HepG2 (cell line): ENCODE measurements around the gene SLC22A15. TPM values are rescaled to one million over a fixed set of nuclear protein-coding genes. Genes with fewer than 3 reads are reported as not detected.

Experiments used
- ATAC-seq: fragments of 200-7000 bp; cut with Tn5 transposase; 3 replicates; pipeline ENCODE4 v1.9.1; 2020; ENCODE audit warnings: mild to moderate bottlenecking, moderate library complexity
- BruUV-seq: library from RNA; stranded (reverse); fragments of 400-500 nt; replicated peaks from 2 replicates; lab custom pipeline; 2021; lab: Mats Ljungman, UMichigan
- CTCF ChIA-PET: fragments of 300-600 bp; formaldehyde crosslinking; extraction: SDS; loops from one replicate; lab custom pipeline; 2021; ENCODE audit warnings: low total read pairs, inconsistent platforms, low intra/inter-chr PET ratio; lab: Yijun Ruan, JAX
- POLR2A ChIA-PET: fragments of 350-600 bp; sonication (Branson Sonifier 250); formaldehyde crosslinking; loops from one replicate; lab custom pipeline; 2020; ENCODE audit warnings: antibody characterized with exemption, inconsistent platforms; lab: Yijun Ruan, JAX
- DNase-seq: peaks from one replicate; pipeline ENCODE4 v3.0.0-alpha.2; 2015; ENCODE audit warnings: low spot score
- FAIRE-seq: peaks from 3 replicates; lab custom pipeline; 2011; peaks lifted over from hg19 to GRCh38; lab: Jason Lieb, UNC
- H2AFZ ChIP-seq: one replicate; pipeline ENCODE4 v1.6.1; 2011; ENCODE audit warnings: low read length, inconsistent platforms
- H3K27ac ChIP-seq: fragments of 300-600 bp; 3 replicates; pipeline ENCODE4 v1.8.0; 2011; ENCODE audit warnings: mixed run types, mild to moderate bottlenecking, mixed read lengths, low read length, inconsistent platforms; ENCODE audit not compliant: insufficient read depth; ENCODE audit errors: extremely low read length
- H3K27me3 ChIP-seq, 2 experiments: fragments of 200-600 bp in 1 of 2; 2 replicates in 1 of 2; 3 replicates in 1 of 2; pipeline versions ENCODE4 v1.6.0 to v1.8.0; 2011; ENCODE audit warnings: low read length in 2 of 2, mild to moderate bottlenecking in 2 of 2, moderate library complexity in 2 of 2, inconsistent platforms in 1 of 2; ENCODE audit not compliant: insufficient read depth in 2 of 2, control insufficient read depth in 1 of 2
- H3K36me3 ChIP-seq, 2 experiments: fragments of 200-600 bp in 1 of 2; replicated peaks in 1 of 2; 2 replicates in 1 of 2; 3 replicates in 1 of 2; pipeline versions ENCODE4 v1.5.1 to v1.8.0; 2011; ENCODE audit warnings: low read length in 2 of 2, inconsistent platforms in 1 of 2; ENCODE audit not compliant: insufficient read depth in 2 of 2, control insufficient read depth in 1 of 2
- H3K4me1 ChIP-seq: 2 replicates; pipeline ENCODE4 v1.5.1; 2012; ENCODE audit warnings: low read length, inconsistent platforms; ENCODE audit not compliant: insufficient read depth
- H3K4me2 ChIP-seq: 2 replicates; pipeline ENCODE4 v1.6.0; 2011; ENCODE audit warnings: low read depth, low read length, inconsistent platforms
- H3K4me3 ChIP-seq, 3 experiments: fragments of 200-600 bp in 1 of 3; sonication (generic), shearing (Covaris generic) in 1 of 3; replicated peaks in 1 of 3; 2 replicates each; pipeline ENCODE4 v1.5.1; 2011 to 2016; ENCODE audit warnings: low read length in 3 of 3, inconsistent platforms in 2 of 3, low read depth in 2 of 3, mild to moderate bottlenecking in 2 of 3, control low read depth in 1 of 3, mixed read lengths in 1 of 3; ENCODE audit not compliant: insufficient read depth in 1 of 3
- H3K79me2 ChIP-seq: one replicate; pipeline ENCODE4 v1.6.1; 2011; ENCODE audit warnings: low read length, inconsistent platforms; ENCODE audit not compliant: insufficient read depth
- H3K9ac ChIP-seq: 2 replicates; pipeline ENCODE4 v1.6.0; 2011; ENCODE audit warnings: mild to moderate bottlenecking, low read depth, low read length, inconsistent platforms; ENCODE audit not compliant: insufficient read depth
- H3K9me3 ChIP-seq: 2 replicates; pipeline ENCODE4 v1.5.1; 2012; ENCODE audit warnings: mild to moderate bottlenecking, low read length
- H4K20me1 ChIP-seq: 2 replicates; pipeline ENCODE4 v1.6.0; 2011; ENCODE audit warnings: inconsistent platforms, mild to moderate bottlenecking, low read length, moderate library complexity; ENCODE audit not compliant: insufficient read depth
- E2F1 ChIP-seq: sonication (generic); formaldehyde crosslinking; IDR thresholded peaks from 2 replicates; pipeline ENCODE4 v1.5.0; 2020; ENCODE audit warnings: missing genetic modification reagents
- ELF4 ChIP-seq: sonication (generic); formaldehyde crosslinking; IDR thresholded peaks from 2 replicates; pipeline ENCODE4 v1.5.0; 2020; ENCODE audit warnings: missing genetic modification reagents, mild to moderate bottlenecking, moderate library complexity, borderline replicate concordance
- FOXK1 ChIP-seq: sonication (generic); formaldehyde crosslinking; IDR thresholded peaks from 2 replicates; pipeline ENCODE4 v1.4.0; 2020; ENCODE audit warnings: low read depth, missing genetic modification reagents, borderline replicate concordance
- KDM2A ChIP-seq: sonication (generic); formaldehyde crosslinking; IDR thresholded peaks from 2 replicates; pipeline ENCODE4 v1.4.0; 2020; ENCODE audit warnings: low read depth, missing genetic modification reagents, borderline replicate concordance
- MTA1 ChIP-seq: sonication (generic); formaldehyde crosslinking; IDR thresholded peaks from 2 replicates; pipeline ENCODE4 v1.4.0; 2020; ENCODE audit warnings: missing genetic modification reagents, mild to moderate bottlenecking, borderline replicate concordance
- ONECUT2 ChIP-seq: sonication (generic); formaldehyde crosslinking; IDR thresholded peaks from 2 replicates; pipeline ENCODE4 v1.4.0; 2020; ENCODE audit warnings: missing genetic modification reagents
- POLR2A ChIP-seq, 2 experiments: IDR thresholded peaks; 2 replicates each; pipeline ENCODE4 v1.6.1; 2011; ENCODE audit warnings: low read depth in 2 of 2, low read length in 2 of 2, mild to moderate bottlenecking in 1 of 2, moderate library complexity in 1 of 2; ENCODE audit not compliant: insufficient read depth in 1 of 2
- SNAPC4 ChIP-seq: sonication (generic); formaldehyde crosslinking; IDR thresholded peaks from 2 replicates; pipeline ENCODE4 v1.4.0; 2020; ENCODE audit warnings: mild to moderate bottlenecking, missing genetic modification reagents
- SP1 ChIP-seq, 2 experiments: fragments of 450-650 bp in 1 of 2; sonication (generic) in 1 of 2; formaldehyde crosslinking in 1 of 2; IDR thresholded peaks; 2 replicates each; pipeline versions ENCODE4 v1.4.0 to v1.6.1; 2016 to 2020; ENCODE audit warnings: missing genetic modification reagents in 1 of 2
- TEAD2 ChIP-seq: sonication (generic); formaldehyde crosslinking; IDR thresholded peaks from 2 replicates; pipeline ENCODE4 v1.9.0; 2021; ENCODE audit warnings: missing genetic modification reagents
- ZNF18 ChIP-seq: sonication (generic); formaldehyde crosslinking; IDR thresholded peaks from 2 replicates; pipeline ENCODE4 v1.8.0; 2022; ENCODE audit warnings: mild to moderate bottlenecking, missing genetic modification reagents; ENCODE audit not compliant: insufficient replicate concordance
- ZNF276 ChIP-seq: sonication (generic); formaldehyde crosslinking; IDR thresholded peaks from 2 replicates; pipeline ENCODE4 v1.4.0; 2020; ENCODE audit warnings: mild to moderate bottlenecking, low read depth, missing genetic modification reagents
- ZNF451 ChIP-seq: sonication (generic); formaldehyde crosslinking; IDR thresholded peaks from 2 replicates; pipeline ENCODE4 v1.5.0; 2020; ENCODE audit warnings: mild to moderate bottlenecking, missing genetic modification reagents
- ZNF674 ChIP-seq: sonication (generic); formaldehyde crosslinking; IDR thresholded peaks from 2 replicates; pipeline ENCODE4 v1.5.0; 2020; ENCODE audit warnings: low read depth, mild to moderate bottlenecking, missing genetic modification reagents
- WGBS: methylation state at CpG from one replicate; pipeline ENCODE4 v1.1.6; 2017; ENCODE audit warnings: low lambda C conversion rate; 5-methylcytosine and 5-hydroxymethylcytosine counted together
- in situ Hi-C: cut with HindIII; loops from 2 replicates; pipeline ENCODE4 v1.10.0; 2017; ENCODE audit warnings: low pct_unique_long_range_greater_than_20kb; ENCODE audit not compliant: extremely low pct_ligation_motif_present
- intact Hi-C: fragments of 100-400 bp; cut with micrococcal nuclease; formaldehyde crosslinking; loops from one replicate; pipeline ENCODE4 v1.10.0; 2022; ENCODE audit not compliant: unreplicated experiment
- polyA plus RNA-seq, 8 experiments: library from polyadenylated mRNA; depleted of rRNA in 3 of 8; stranded (reverse) in 7 of 8; unstranded in 1 of 8; fragments of >200 nt; fragmentation: Illumina TruSeq in 4 of 8; extraction: Trizol in 4 of 8; gene quantifications; 2 replicates each; pipeline versions ENCODE4 v1.2.1 to v1.2.3, GENCODE V29; 2011 to 2016; ENCODE audit warnings: low read depth in 4 of 8, missing spikeins in 1 of 8, mixed read lengths in 1 of 8; ENCODE audit not compliant: insufficient read depth in 1 of 8
- total RNA-seq, 5 experiments: library from RNA; depleted of rRNA; stranded (reverse); fragments of >200 nt; fragmentation: Illumina TruSeq; extraction: Trizol; gene quantifications; 2 replicates each; pipeline ENCODE4 v1.2.3, GENCODE V29; 2016; ENCODE audit warnings: low read depth in 1 of 5

SLC22A15 gene
- total and polyA plus RNA-seq, 2 of the 13 experiments (the other 11 are each of a cell fraction or from before 2014, with no cell fraction given): 0.24 to 1.7 TPM

GRCh38 chr1:115991909-115992308, 15.6 kb downstream of the SLC22A15 start:
- no peak overlapping the region for H3K9ac ChIP-seq
- ChIA-PET POLR2A (no interaction called here), CTCF (no interaction called here)

More at GRCh38 chr1:115991909-115992308, 15.6 kb downstream of the SLC22A15 start:
- no TSS peak for BruUV-seq
- Histone ChIP-seq H3K27me3 (no peaks in the 10 kb centered on the region), H2AFZ (no peak overlapping the region), H3K4me2 (no peak overlapping the region), H3K36me3 (no peaks in the 10 kb centered on the region), H3K4me1 (peaks cover 15% of the 10 kb centered on the region), H3K9me3 (no peaks in the 10 kb centered on the region), H3K79me2 (no peaks in the 10 kb centered on the region), H4K20me1 (no peaks in the 10 kb centered on the region), H3K4me3 (no peak overlapping the region), H3K27ac (no peak overlapping the region)
- no peak for TF ChIP-seq MTA1 (CRISPR knock-in tag)
- TF ChIP-seq ZNF674: no peak
- TF ChIP-seq ZNF276 (CRISPR knock-in tag): no peak
- no peak for TF ChIP-seq FOXK1 (CRISPR knock-in tag)
- no peak for TF ChIP-seq E2F1 (CRISPR knock-in tag)
- TF ChIP-seq ONECUT2 (CRISPR knock-in tag): no peak
- no peak for TF ChIP-seq KDM2A (CRISPR knock-in tag)
- TF ChIP-seq TEAD2: no peak
- no peak for TF ChIP-seq ZNF451
- TF ChIP-seq ZNF18 (CRISPR knock-in tag): no peak
- TF ChIP-seq POLR2A (IDR thresholded peaks at IDR 0.05; ENCODE audit: insufficient read depth in 1 of 2, low read depth in 2 of 2, low read length in 2 of 2): no peak
- TF ChIP-seq SNAPC4 (CRISPR knock-in tag): no peak
- no peak for TF ChIP-seq SP1 (IDR thresholded peaks at IDR 0.05)
- no peak for TF ChIP-seq SP1 (CRISPR knock-in tag; IDR thresholded peaks at IDR 0.05)
- no peak for TF ChIP-seq ELF4
- ATAC-seq (no peak), FAIRE-seq (no peak), DNase-seq (no peak)
- intact Hi-C loops (no loop called here), in situ Hi-C loops (loop anchor here (25.0 kb wide), 1 partner anchor 380 kb away; no protein-coding TSS in a partner anchor)
- WGBS: 75% methylated on average over 8 of the region's 8 CpGs
